Measurements from ENCODE around the gene PHLDA2.

DNA sequence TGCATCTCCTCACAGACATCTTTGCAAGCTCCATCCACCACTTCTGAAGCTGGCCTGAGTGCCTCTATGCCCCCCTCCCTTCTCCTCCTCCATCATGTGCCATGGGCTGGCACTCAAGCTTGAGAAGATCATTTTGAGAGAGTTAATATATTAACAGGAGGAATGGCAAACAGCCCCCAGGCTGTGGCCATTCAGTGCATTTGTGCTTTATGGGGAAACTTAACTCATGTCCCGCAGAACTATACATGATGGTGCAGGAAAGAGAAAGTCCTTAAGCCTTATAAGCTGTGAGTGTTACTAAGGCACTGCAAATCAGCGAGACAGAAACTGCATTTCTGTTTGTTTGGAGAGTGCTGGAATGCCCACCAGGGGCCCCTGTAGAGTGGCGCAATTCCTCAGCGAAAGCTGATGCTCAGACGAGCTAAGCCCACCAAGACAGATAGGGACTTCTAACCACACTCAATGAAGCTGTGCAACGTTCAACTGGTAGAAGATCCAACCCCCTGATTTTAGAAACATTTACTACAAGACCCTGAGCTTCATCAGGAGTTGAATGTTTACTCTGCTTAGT is 26.8 kb upstream of the PHLDA2 start:
- TF ChIP-seq, protein P1, sequence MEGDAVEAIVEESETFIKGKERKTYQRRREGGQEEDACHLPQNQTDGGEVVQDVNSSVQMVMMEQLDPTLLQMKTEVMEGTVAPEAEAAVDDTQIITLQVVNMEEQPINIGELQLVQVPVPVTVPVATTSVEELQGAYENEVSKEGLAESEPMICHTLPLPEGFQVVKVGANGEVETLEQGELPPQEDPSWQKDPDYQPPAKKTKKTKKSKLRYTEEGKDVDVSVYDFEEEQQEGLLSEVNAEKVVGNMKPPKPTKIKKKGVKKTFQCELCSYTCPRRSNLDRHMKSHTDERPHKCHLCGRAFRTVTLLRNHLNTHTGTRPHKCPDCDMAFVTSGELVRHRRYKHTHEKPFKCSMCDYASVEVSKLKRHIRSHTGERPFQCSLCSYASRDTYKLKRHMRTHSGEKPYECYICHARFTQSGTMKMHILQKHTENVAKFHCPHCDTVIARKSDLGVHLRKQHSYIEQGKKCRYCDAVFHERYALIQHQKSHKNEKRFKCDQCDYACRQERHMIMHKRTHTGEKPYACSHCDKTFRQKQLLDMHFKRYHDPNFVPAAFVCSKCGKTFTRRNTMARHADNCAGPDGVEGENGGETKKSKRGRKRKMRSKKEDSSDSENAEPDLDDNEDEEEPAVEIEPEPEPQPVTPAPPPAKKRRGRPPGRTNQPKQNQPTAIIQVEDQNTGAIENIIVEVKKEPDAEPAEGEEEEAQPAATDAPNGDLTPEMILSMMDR (IDR thresholded peaks at IDR 0.05), result no peak; the same call in 1 of the 2 replicates
- TF ChIP-seq SIN3A (IDR thresholded peaks at IDR 0.05; ENCODE audit: borderline replicate concordance, insufficient read depth, low read depth, low read length), result no peak
- no peak for TF ChIP-seq POLR2AphosphoS5 (IDR thresholded peaks at IDR 0.05; ENCODE audit: low read depth, low read length)

Measured in Panc1 (cell line).